Activated CD4-positive, CD25-positive, alpha-beta regulatory T cell treated with anti-CD3 and anti-CD28 coated beads, Interleukin-2, amount 50 U/mL, for 24 hours (primary cell): ENCODE measurements around the gene NFATC1.

ENCODE experiments used
- ATAC-seq, 2 donors: fragments of 150-1000 bp; cut with Tn5 transposase; one replicate each; pipeline ENCODE4 v1.10.0; 2021; ENCODE audit warnings: mild to moderate bottlenecking in 1 of 2, moderate library complexity in 1 of 2

The NFATC1 gene

GRCh38 chr18:79445696-79446561 is 50.2 kb downstream of the NFATC1 start:
- ATAC-seq, result no peak

- no peak for ATAC-seq
Observed at GRCh38 chr18:79446931-79447330, 51.2 kb downstream of the NFATC1 start.

GRCh38 chr18:79447703-79448367 is 52.1 kb downstream of the NFATC1 start:
- ATAC-seq, result peak; percentile 64 to 66

GRCh38 chr18:79448621-79449020 is 52.9 kb downstream of the NFATC1 start:
- no peak for ATAC-seq

GRCh38 chr18:79449551-79450288 is 54.0 kb downstream of the NFATC1 start:
- no peak for ATAC-seq

- no peak for ATAC-seq
Observed at GRCh38 chr18:79450289-79451080, 54.8 kb downstream of the NFATC1 start.

- ATAC-seq, result no peak
Observed at GRCh38 chr18:79451237-79452125, 55.8 kb downstream of the NFATC1 start.

- ATAC-seq, result no peak
Observed at GRCh38 chr18:79452190-79452990, 56.7 kb downstream of the NFATC1 start.

GRCh38 chr18:79452991-79453645 is 57.4 kb downstream of the NFATC1 start:
- no peak for ATAC-seq

- ATAC-seq, result no peak
Observed at GRCh38 chr18:79453816-79454735, 58.3 kb downstream of the NFATC1 start.

- no peak for ATAC-seq
Observed at GRCh38 chr18:79455261-79455660, 59.5 kb downstream of the NFATC1 start.

GRCh38 chr18:79456105-79456980 is 60.6 kb downstream of the NFATC1 start:
- ATAC-seq, result no peak

GRCh38 chr18:79457239-79457638 is 61.5 kb downstream of the NFATC1 start:
- no peak for ATAC-seq

- no peak for ATAC-seq
Observed at GRCh38 chr18:79457652-79458051, 61.9 kb downstream of the NFATC1 start.

- ATAC-seq, result no peak
Observed at GRCh38 chr18:79458131-79458838, 62.6 kb downstream of the NFATC1 start.

GRCh38 chr18:79458917-79459803 is 63.4 kb downstream of the NFATC1 start:
- ATAC-seq, result no peak
